CD4-positive, alpha-beta T cell (primary cell): ENCODE results near the gene PUM2. TPM values are rescaled to one million over a fixed set of nuclear protein-coding genes. Genes with fewer than 3 reads are reported as not detected.

Experiments
- ATAC-seq: fragments of 200-7000 bp; cut with Tn5 transposase; one replicate; pipeline ENCODE4 v1.10.0; 2022; ENCODE audit warnings: mild to moderate bottlenecking; ENCODE audit not compliant: poor library complexity
- CTCF ChIA-PET: fragments of 350-600 bp; sonication (Branson Sonifier 250); formaldehyde crosslinking; loops from one replicate; lab custom pipeline; 2021; ENCODE audit warnings: antibody characterized with exemption, inconsistent platforms; lab: Charles Lee
- POLR2A ChIA-PET: fragments of 350-600 bp; sonication (Branson Sonifier 250); formaldehyde crosslinking; loops from one replicate; lab custom pipeline; 2021; ENCODE audit warnings: antibody characterized with exemption, inconsistent platforms; lab: Charles Lee
- DNase-seq, 14 experiments: peaks; one replicate each; pipeline ENCODE4 v3.0.0-alpha.2; 2013 to 2020; ENCODE audit warnings: mixed read lengths in 2 of 14
- H3K27ac ChIP-seq, 2 donors: one replicate each; pipeline versions ENCODE4 v1.5.1 to v1.7.0; 2013; ENCODE audit warnings: low read length in 2 of 2, low read depth in 1 of 2, mild to moderate bottlenecking in 1 of 2
- H3K27me3 ChIP-seq, 2 experiments: 1 replicate in 1 of 2; 2 replicates in 1 of 2; pipeline versions ENCODE4 v1.6.1 to v1.7.0; 2013; ENCODE audit warnings: low read length in 2 of 2, control low read depth in 1 of 2, mild to moderate bottlenecking in 1 of 2, moderate library complexity in 1 of 2; ENCODE audit not compliant: insufficient read depth in 2 of 2, control insufficient read depth in 1 of 2
- H3K36me3 ChIP-seq: one replicate; pipeline ENCODE4 v1.6.1; 2013; ENCODE audit warnings: low read length, control low read depth; ENCODE audit not compliant: insufficient read depth
- H3K4me1 ChIP-seq: one replicate; pipeline ENCODE4 v1.6.1; 2013; ENCODE audit warnings: low read length, control low read depth; ENCODE audit not compliant: insufficient read depth
- H3K4me3 ChIP-seq: one replicate; pipeline ENCODE4 v1.5.1; 2013; ENCODE audit warnings: mild to moderate bottlenecking, low read length, moderate library complexity
- H3K9me3 ChIP-seq, 2 experiments: 1 replicate in 1 of 2; 2 replicates in 1 of 2; pipeline versions ENCODE4 v1.6.1 to v1.7.0; 2013; ENCODE audit warnings: low read length in 2 of 2, mild to moderate bottlenecking in 2 of 2, control low read depth in 1 of 2, moderate library complexity in 1 of 2; ENCODE audit not compliant: control insufficient read depth in 1 of 2, insufficient read depth in 1 of 2
- H3K27ac Mint-ChIP-seq: one replicate; pipeline ENCODE4 v1.8.0; 2020; ENCODE audit warnings: mixed read lengths
- H3K27me3 Mint-ChIP-seq: one replicate; pipeline ENCODE4 v1.8.0; 2021; ENCODE audit warnings: mixed read lengths
- H3K36me3 Mint-ChIP-seq: one replicate; pipeline ENCODE4 v1.8.0; 2021; ENCODE audit warnings: low read depth, mixed read lengths
- H3K4me1 Mint-ChIP-seq: one replicate; pipeline ENCODE4 v1.8.0; 2021; ENCODE audit warnings: low read depth, mixed read lengths
- H3K4me3 Mint-ChIP-seq: one replicate; pipeline ENCODE4 v1.8.0; 2020; ENCODE audit warnings: mild to moderate bottlenecking, mixed read lengths
- H3K9me3 Mint-ChIP-seq: one replicate; pipeline ENCODE4 v1.8.0; 2020; ENCODE audit warnings: mixed read lengths
- intact Hi-C, 2 experiments: fragments of 100-400 bp; cut with DNase I in 1 of 2; cut with micrococcal nuclease in 1 of 2; formaldehyde crosslinking; loops; one replicate each; pipeline versions ENCODE4 v1.15.1 to v1.9.0; 2023 to 2025; cut with DNase I, micrococcal nuclease
- total RNA-seq, 174 experiments: library from RNA in 2 of 174; stranded (reverse) in 2 of 174; gene quantifications; one replicate each; pipeline ENCODE4 v1.2.3 and lab custom pipeline; 2021 to 2026
- TF ChIP-seq, protein P1 (sequence below): fragments of 200-600 bp; IDR thresholded peaks from one replicate; pipeline ENCODE4 v1.8.0; 2022; ENCODE audit warnings: antibody characterized with exemption, mild to moderate bottlenecking

The PUM2 gene
- total RNA-seq, 2 experiments from 2014 or later: 94.9 to 95.4 TPM

GRCh38 chr2:20397811-20398447 lies 47.3 kb upstream of the PUM2 start:
- H3K4me1 ChIP-seq: no peaks in the 10 kb centered on the region
- no peak overlapping the region for H3K27ac ChIP-seq
- no peaks in the 10 kb centered on the region for H3K9me3 ChIP-seq
- Mint-ChIP-seq H3K4me1 (no peaks in the 10 kb centered on the region), H3K27ac (no peak overlapping the region), H3K9me3 (no peaks in the 10 kb centered on the region), H3K27me3 (peaks cover 12% of the 10 kb centered on the region), H3K36me3 (no peaks in the 10 kb centered on the region), H3K4me3 (no peak overlapping the region)
- ChIA-PET CTCF (interaction anchor here (1.6 kb wide), 1 partner anchor 9 kb away, joined by 3 read pairs; no protein-coding TSS in a partner anchor), POLR2A (no interaction called here)
- TF ChIP-seq, protein P1, sequence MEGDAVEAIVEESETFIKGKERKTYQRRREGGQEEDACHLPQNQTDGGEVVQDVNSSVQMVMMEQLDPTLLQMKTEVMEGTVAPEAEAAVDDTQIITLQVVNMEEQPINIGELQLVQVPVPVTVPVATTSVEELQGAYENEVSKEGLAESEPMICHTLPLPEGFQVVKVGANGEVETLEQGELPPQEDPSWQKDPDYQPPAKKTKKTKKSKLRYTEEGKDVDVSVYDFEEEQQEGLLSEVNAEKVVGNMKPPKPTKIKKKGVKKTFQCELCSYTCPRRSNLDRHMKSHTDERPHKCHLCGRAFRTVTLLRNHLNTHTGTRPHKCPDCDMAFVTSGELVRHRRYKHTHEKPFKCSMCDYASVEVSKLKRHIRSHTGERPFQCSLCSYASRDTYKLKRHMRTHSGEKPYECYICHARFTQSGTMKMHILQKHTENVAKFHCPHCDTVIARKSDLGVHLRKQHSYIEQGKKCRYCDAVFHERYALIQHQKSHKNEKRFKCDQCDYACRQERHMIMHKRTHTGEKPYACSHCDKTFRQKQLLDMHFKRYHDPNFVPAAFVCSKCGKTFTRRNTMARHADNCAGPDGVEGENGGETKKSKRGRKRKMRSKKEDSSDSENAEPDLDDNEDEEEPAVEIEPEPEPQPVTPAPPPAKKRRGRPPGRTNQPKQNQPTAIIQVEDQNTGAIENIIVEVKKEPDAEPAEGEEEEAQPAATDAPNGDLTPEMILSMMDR: no peak
- no peaks in the 10 kb centered on the region for H3K36me3 ChIP-seq
- DNase-seq: no peak
- H3K27me3 ChIP-seq: no peaks in the 10 kb centered on the region
- intact Hi-C loops: no loop called here
- no peak for ATAC-seq
- no peak overlapping the region for H3K4me3 ChIP-seq

DNA sequence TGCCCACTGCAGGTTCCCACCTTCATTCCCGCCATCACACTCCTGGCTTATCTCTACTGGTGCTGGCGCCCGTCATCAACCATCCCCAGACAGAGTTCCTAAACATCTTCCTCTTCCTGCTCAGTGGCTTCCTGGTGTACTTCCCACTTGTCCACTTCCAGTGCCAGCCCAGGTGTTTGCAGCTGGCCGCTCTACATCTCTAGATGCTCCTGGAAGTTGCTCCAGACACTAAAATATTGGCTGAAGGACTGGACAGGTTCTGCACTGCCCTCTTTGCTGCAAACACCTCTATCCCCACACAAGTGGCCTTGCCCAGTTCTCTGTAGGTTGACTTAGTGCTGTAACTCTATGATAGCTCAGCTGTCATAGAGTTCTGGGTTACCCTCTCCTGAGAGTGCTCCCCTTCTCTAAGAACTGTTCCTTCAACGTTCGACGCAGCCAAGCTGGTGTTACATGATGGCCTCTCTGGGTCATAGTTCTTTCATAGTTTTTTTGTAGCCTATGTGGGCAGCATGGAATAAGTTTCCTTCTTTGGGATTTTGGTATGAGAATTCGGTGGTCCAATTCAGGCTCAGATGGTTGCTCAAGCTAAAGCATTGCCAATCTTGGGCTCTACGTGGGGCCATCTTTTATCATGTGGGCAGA lies 45.8 kb upstream of the PUM2 start:
- Histone ChIP-seq H3K27me3 (no peaks in the 10 kb centered on the region), H3K27ac (no peak overlapping the region), H3K9me3 (no peaks in the 10 kb centered on the region), H3K4me1 (no peaks in the 10 kb centered on the region), H3K4me3 (no peak overlapping the region), H3K36me3 (no peaks in the 10 kb centered on the region)
- peaks cover 12% of the 10 kb centered on the region for H3K27me3 Mint-ChIP-seq
- no peaks in the 10 kb centered on the region for H3K36me3 Mint-ChIP-seq
- TF ChIP-seq, protein P1: no peak
- intact Hi-C loops: no loop called here
- no peaks in the 10 kb centered on the region for H3K9me3 Mint-ChIP-seq
- POLR2A ChIA-PET: no interaction called here
- no peaks in the 10 kb centered on the region for H3K4me1 Mint-ChIP-seq
- H3K4me3 Mint-ChIP-seq: no peak overlapping the region
- CTCF ChIA-PET: interaction anchor here (1.6 kb wide), 1 partner anchor 10 kb away, joined by 3 read pairs; no protein-coding TSS in a partner anchor
- ATAC-seq (no peak), DNase-seq (no peak)
- no peak overlapping the region for H3K27ac Mint-ChIP-seq

DNA sequence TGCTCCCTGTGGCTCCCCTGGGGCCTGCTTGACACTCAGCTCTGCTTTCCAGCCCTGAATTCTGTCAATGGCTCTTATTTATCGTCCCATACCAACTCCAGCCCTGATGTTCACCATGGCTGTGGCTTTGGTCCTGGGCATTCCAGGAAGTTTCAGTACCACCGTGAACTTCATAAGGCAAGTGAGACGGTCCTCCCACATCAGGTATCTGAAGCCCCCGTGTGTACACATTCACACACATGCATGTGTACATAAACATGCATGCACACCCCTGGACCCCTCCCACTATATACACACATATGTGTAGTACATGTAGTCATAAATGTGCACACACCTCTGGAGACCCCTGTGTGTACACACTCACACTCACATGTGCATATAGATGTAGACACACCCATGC lies 43.3 kb upstream of the PUM2 start:
- ChIA-PET CTCF (no interaction called here), POLR2A (no interaction called here)
- no peaks in the 10 kb centered on the region for H3K36me3 Mint-ChIP-seq
- TF ChIP-seq, protein P1: no peak
- Histone ChIP-seq H3K4me3 (no peak overlapping the region), H3K36me3 (no peaks in the 10 kb centered on the region), H3K4me1 (no peaks in the 10 kb centered on the region), H3K27me3 (peaks cover 0 to 3% of the 10 kb centered on the region in 2 experiments), H3K9me3 (no peaks in the 10 kb centered on the region), H3K27ac (no peak overlapping the region)
- no peak overlapping the region for H3K4me3 Mint-ChIP-seq
- no peak for DNase-seq
- H3K4me1 Mint-ChIP-seq: no peaks in the 10 kb centered on the region
- no peak overlapping the region for H3K27ac Mint-ChIP-seq
- peaks cover 12% of the 10 kb centered on the region for H3K27me3 Mint-ChIP-seq
- no peaks in the 10 kb centered on the region for H3K9me3 Mint-ChIP-seq
- intact Hi-C loops: no loop called here
- no peak for ATAC-seq
